ENCODE data around the gene SPI1. TPM values are rescaled to one million over a fixed set of nuclear protein-coding genes. Genes with fewer than 3 reads are reported as not detected.

The SPI1 gene
- total RNA-seq, 1 experiment from 2014 or later, result not detected

DNA sequence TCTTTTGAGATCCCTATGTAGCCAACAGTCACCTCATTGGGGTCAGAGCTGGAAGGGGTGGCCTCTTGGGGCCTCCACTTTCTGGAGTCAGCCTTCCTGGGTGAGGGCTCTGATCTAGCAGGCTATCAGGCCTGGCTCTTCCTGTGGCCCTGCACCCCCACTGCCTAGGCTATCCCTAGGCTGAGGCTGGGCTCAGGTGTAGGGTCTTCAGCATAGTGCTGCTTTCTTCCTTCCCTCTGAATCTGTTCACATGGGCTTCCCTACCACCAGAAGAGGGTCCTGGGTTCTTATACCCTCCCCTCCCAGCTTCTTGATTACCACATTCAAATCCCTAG is 456 bp upstream of the SPI1 start:
- Mint-ChIP-seq H3K27ac (no peak overlapping the region; a peak in 1 of 7 replicates), H3K4me1 (peaks cover 3 to 4% of the 10 kb centered on the region in 2 experiments; a peak in 3 of 4 replicates), H3K9me3 (no peaks in the 10 kb centered on the region), H3K27me3 (ENCODE audit: low read depth) (peaks cover 5% of the 10 kb centered on the region), H3K4me3 (no peak overlapping the region), H3K36me3 (ENCODE audit: insufficient read depth in 1 of 3, low read depth in 3 of 3) (no peaks in the 10 kb centered on the region)
- no peaks in the 10 kb centered on the region for H3K79me2 ChIP-seq (ENCODE audit: insufficient read depth, low read length)
- no peak overlapping the region for H3T11ph ChIP-seq (ENCODE audit: low read length)
- H3K18ac ChIP-seq (ENCODE audit: insufficient read length, low read depth, low read length), result no peak overlapping the region
- H3K27ac ChIP-seq (ENCODE audit: insufficient read length, low read depth, low read length), result no peak overlapping the region
- no peak overlapping the region for H2AK5ac ChIP-seq (ENCODE audit: insufficient read length, low read length)
- no peak overlapping the region for H3K23ac ChIP-seq (ENCODE audit: insufficient read length, low read depth, low read length)
- no peaks in the 10 kb centered on the region for H3K4me1 ChIP-seq (ENCODE audit: insufficient read depth, low read length)
- H3K23me2 ChIP-seq (ENCODE audit: insufficient read length, low read depth, low read length, poor library complexity, severe bottlenecking), result no peaks in the 10 kb centered on the region
- TF ChIP-seq, protein P1, sequence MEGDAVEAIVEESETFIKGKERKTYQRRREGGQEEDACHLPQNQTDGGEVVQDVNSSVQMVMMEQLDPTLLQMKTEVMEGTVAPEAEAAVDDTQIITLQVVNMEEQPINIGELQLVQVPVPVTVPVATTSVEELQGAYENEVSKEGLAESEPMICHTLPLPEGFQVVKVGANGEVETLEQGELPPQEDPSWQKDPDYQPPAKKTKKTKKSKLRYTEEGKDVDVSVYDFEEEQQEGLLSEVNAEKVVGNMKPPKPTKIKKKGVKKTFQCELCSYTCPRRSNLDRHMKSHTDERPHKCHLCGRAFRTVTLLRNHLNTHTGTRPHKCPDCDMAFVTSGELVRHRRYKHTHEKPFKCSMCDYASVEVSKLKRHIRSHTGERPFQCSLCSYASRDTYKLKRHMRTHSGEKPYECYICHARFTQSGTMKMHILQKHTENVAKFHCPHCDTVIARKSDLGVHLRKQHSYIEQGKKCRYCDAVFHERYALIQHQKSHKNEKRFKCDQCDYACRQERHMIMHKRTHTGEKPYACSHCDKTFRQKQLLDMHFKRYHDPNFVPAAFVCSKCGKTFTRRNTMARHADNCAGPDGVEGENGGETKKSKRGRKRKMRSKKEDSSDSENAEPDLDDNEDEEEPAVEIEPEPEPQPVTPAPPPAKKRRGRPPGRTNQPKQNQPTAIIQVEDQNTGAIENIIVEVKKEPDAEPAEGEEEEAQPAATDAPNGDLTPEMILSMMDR (conservative IDR thresholded peaks at IDR 0.05), result no peak
- H2BK15ac ChIP-seq (ENCODE audit: low read depth, low read length), result no peak overlapping the region
- H3K79me1 ChIP-seq (ENCODE audit: insufficient read depth, low read depth, low read length, poor library complexity, severe bottlenecking), result no peaks in the 10 kb centered on the region
- no peak overlapping the region for H2BK5ac ChIP-seq (ENCODE audit: insufficient read length, low read length)
- H3K9ac ChIP-seq (ENCODE audit: extremely low read depth, insufficient read length, low read length), result no peak overlapping the region
- no peak overlapping the region for H2AFZ ChIP-seq (ENCODE audit: low read length)
- H3K4ac ChIP-seq (ENCODE audit: low read depth, low read length), result no peak overlapping the region
- H3K56ac ChIP-seq (ENCODE audit: insufficient read length, low read depth, low read length), result no peak overlapping the region
- H3K4me2 ChIP-seq (ENCODE audit: insufficient read depth, insufficient read length, low read length), result no peak overlapping the region
- no peak overlapping the region for H4K8ac ChIP-seq (replicated peaks; ENCODE audit: insufficient read length, low read depth, low read length)
- no peak overlapping the region for H2BK20ac ChIP-seq (ENCODE audit: low read depth, low read length, poor library complexity, severe bottlenecking)
- H3K27me3 ChIP-seq (ENCODE audit: insufficient read depth, low read length), result no peaks in the 10 kb centered on the region
- H4K5ac ChIP-seq (ENCODE audit: insufficient read length, low read depth, low read length), result no peak overlapping the region
- DNase-seq, result no peak
- H3K9me3 ChIP-seq (ENCODE audit: control insufficient read depth, low read depth, low read length), result no peaks in the 10 kb centered on the region
- H4K20me1 ChIP-seq (ENCODE audit: control insufficient read depth, insufficient read depth, insufficient read length), result no peaks in the 10 kb centered on the region
- H4K91ac ChIP-seq (ENCODE audit: insufficient read length, low read depth, low read length), result no peak overlapping the region
- no peak overlapping the region for H2BK12ac ChIP-seq (ENCODE audit: insufficient read length, low read depth, low read length)
- H2BK120ac ChIP-seq (ENCODE audit: low read depth, low read length, poor library complexity, severe bottlenecking), result no peak overlapping the region
- H3K14ac ChIP-seq (ENCODE audit: insufficient read depth, low read length), result no peak overlapping the region
